H1 (cell line): ENCODE results near the gene C1orf115. TPM values are rescaled to one million over a fixed set of nuclear protein-coding genes. Genes with fewer than 3 reads are reported as not detected.

Experiments
- CTCF ChIA-PET: fragments of 300-600 bp; sonication (Branson Sonifier 250); formaldehyde crosslinking; loops from one replicate; lab custom pipeline; 2021; ENCODE audit not compliant: partially characterized antibody; lab: Charles Lee
- POLR2A ChIA-PET: fragments of 300-600 bp; sonication (Branson Sonifier 250); formaldehyde crosslinking; loops from one replicate; lab custom pipeline; 2021; ENCODE audit warnings: inconsistent platforms; ENCODE audit not compliant: partially characterized antibody; lab: Charles Lee
- DNase-seq, 2 experiments: peaks; one replicate each; pipeline versions ENCODE4 v3.0.0 to v3.0.0-alpha.2; 2010 to 2022; ENCODE audit warnings: low spot score in 2 of 2, low read depth in 1 of 2, mixed read lengths in 1 of 2
- FAIRE-seq: peaks from 2 replicates; lab custom pipeline; 2011; peaks lifted over from hg19 to GRCh38; lab: Jason Lieb, UNC
- H2AFZ ChIP-seq: 2 replicates; pipeline ENCODE4 v1.8.1; 2012; ENCODE audit warnings: low read length, inconsistent platforms
- H2AK5ac ChIP-seq: 2 replicates; pipeline ENCODE4 v1.6.1; 2013; ENCODE audit warnings: low read depth, low read length
- H2BK120ac ChIP-seq: replicated peaks from 2 replicates; pipeline ENCODE3; 2013; ENCODE audit warnings: low read depth, low read length, inconsistent platforms
- H2BK12ac ChIP-seq: 2 replicates; pipeline ENCODE4 v1.6.1; 2013; ENCODE audit warnings: low read depth, low read length
- H2BK15ac ChIP-seq: 2 replicates; pipeline ENCODE4 v1.6.1; 2013; ENCODE audit warnings: low read length
- H2BK20ac ChIP-seq: 2 replicates; pipeline ENCODE4 v1.6.1; 2013; ENCODE audit warnings: low read length
- H2BK5ac ChIP-seq: 2 replicates; pipeline ENCODE4 v1.6.1; 2013; ENCODE audit warnings: low read depth, low read length
- H3K14ac ChIP-seq: 2 replicates; pipeline ENCODE4 v1.6.1; 2013; ENCODE audit warnings: inconsistent platforms; ENCODE audit not compliant: insufficient read length
- H3K18ac ChIP-seq: 2 replicates; pipeline ENCODE4 v1.6.1; 2013; ENCODE audit warnings: low read length; ENCODE audit errors: extremely low read depth
- H3K23ac ChIP-seq: 2 replicates; pipeline ENCODE4 v1.6.1; 2013; ENCODE audit warnings: inconsistent platforms; ENCODE audit not compliant: insufficient read length
- H3K23me2 ChIP-seq: 2 replicates; pipeline ENCODE4 v1.6.1; 2013; ENCODE audit warnings: low read depth, low read length
- H3K27ac ChIP-seq: 2 replicates; pipeline ENCODE4 v1.6.1; 2011; ENCODE audit warnings: low read depth, low read length, inconsistent platforms
- H3K27me3 ChIP-seq, 4 experiments: replicated peaks in 1 of 4; 1 replicate in 1 of 4; 2 replicates in 3 of 4; pipeline versions ENCODE4 v1.6.1 to v1.8.1; 2011 to 2013; ENCODE audit warnings: low read length in 3 of 4, mild to moderate bottlenecking in 3 of 4, inconsistent platforms in 2 of 4, mixed read lengths in 2 of 4, moderate library complexity in 1 of 4; ENCODE audit not compliant: control insufficient read depth in 3 of 4, insufficient read depth in 3 of 4; ENCODE audit errors: extremely low read depth in 1 of 4
- H3K36me3 ChIP-seq, 4 experiments: 2 replicates each; pipeline versions ENCODE4 v1.6.1 to v1.8.1; 2011 to 2013; ENCODE audit warnings: mild to moderate bottlenecking in 4 of 4, low read length in 3 of 4, moderate library complexity in 2 of 4, control low read depth in 1 of 4, inconsistent platforms in 1 of 4; ENCODE audit not compliant: insufficient read depth in 4 of 4, control insufficient read depth in 2 of 4
- H3K4ac ChIP-seq: replicated peaks from 2 replicates; pipeline ENCODE3; 2013; ENCODE audit warnings: low read length, low read depth, mixed read lengths, inconsistent platforms; ENCODE audit not compliant: insufficient read length
- H3K4me1 ChIP-seq, 4 experiments: replicated peaks in 1 of 4; 1 replicate in 1 of 4; 2 replicates in 3 of 4; pipeline versions ENCODE4 v1.6.1 to v1.8.1; 2011 to 2013; ENCODE audit warnings: low read length in 3 of 4, inconsistent platforms in 2 of 4, mixed read lengths in 1 of 4; ENCODE audit not compliant: insufficient read depth in 4 of 4, control insufficient read depth in 3 of 4
- H3K4me2 ChIP-seq, 2 experiments: 2 replicates each; pipeline versions ENCODE4 v1.6.1 to v1.8.1; 2011 to 2013; ENCODE audit warnings: low read depth in 2 of 2, low read length in 2 of 2, control low read depth in 1 of 2, inconsistent platforms in 1 of 2, mild to moderate bottlenecking in 1 of 2; ENCODE audit not compliant: insufficient read depth in 1 of 2
- H3K4me3 ChIP-seq, 4 experiments: fragments of 200-600, 300-600 bp in 1 of 4; sonication (generic), shearing (Covaris generic), sonication (Bioruptor Twin) in 1 of 4; 2 replicates each; pipeline versions ENCODE4 v1.5.1 to v1.8.1; 2011 to 2016; ENCODE audit warnings: low read length in 4 of 4, low read depth in 3 of 4, control low read depth in 2 of 4, inconsistent platforms in 2 of 4, mild to moderate bottlenecking in 2 of 4, mixed read lengths in 1 of 4, moderate library complexity in 1 of 4; ENCODE audit not compliant: insufficient read depth in 2 of 4; ENCODE audit errors: extremely low read depth in 1 of 4
- H3K56ac ChIP-seq: replicated peaks from 2 replicates; pipeline ENCODE3; 2013; ENCODE audit warnings: low read depth, mild to moderate bottlenecking, mixed read lengths, low read length, inconsistent platforms; ENCODE audit not compliant: insufficient read length
- H3K79me1 ChIP-seq: 2 replicates; pipeline ENCODE4 v1.6.1; 2013; ENCODE audit warnings: low read depth, low read length, control low read depth
- H3K79me2 ChIP-seq, 2 experiments: 2 replicates each; pipeline versions ENCODE4 v1.6.1 to v1.8.1; 2012 to 2013; ENCODE audit warnings: low read length in 2 of 2, mild to moderate bottlenecking in 2 of 2, inconsistent platforms in 1 of 2; ENCODE audit not compliant: insufficient read depth in 2 of 2, control insufficient read depth in 1 of 2
- H3K9ac ChIP-seq, 4 experiments: replicated peaks in 1 of 4; 1 replicate in 1 of 4; 2 replicates in 3 of 4; pipeline versions ENCODE4 v1.6.1 to v1.8.1; 2011 to 2013; ENCODE audit warnings: low read depth in 3 of 4, low read length in 3 of 4, control low read depth in 2 of 4, mild to moderate bottlenecking in 2 of 4, moderate library complexity in 2 of 4, inconsistent platforms in 1 of 4; ENCODE audit errors: extremely low read depth in 1 of 4
- H3K9me3 ChIP-seq, 2 experiments: 2 replicates each; pipeline versions ENCODE4 v1.6.1 to v1.8.1; 2012 to 2013; ENCODE audit warnings: mild to moderate bottlenecking in 2 of 2, moderate library complexity in 2 of 2, control low read depth in 1 of 2, inconsistent platforms in 1 of 2, low read depth in 1 of 2, low read length in 1 of 2, mixed read lengths in 1 of 2; ENCODE audit not compliant: insufficient read depth in 2 of 2
- H4K20me1 ChIP-seq, 2 experiments: replicated peaks in 1 of 2; 2 replicates each; pipeline versions ENCODE3 to v1.8.1; 2011 to 2013; ENCODE audit warnings: inconsistent platforms in 2 of 2, low read length in 2 of 2, mild to moderate bottlenecking in 1 of 2; ENCODE audit not compliant: insufficient read depth in 2 of 2, control insufficient read depth in 1 of 2
- H4K5ac ChIP-seq: 2 replicates; pipeline ENCODE4 v1.6.1; 2013; ENCODE audit warnings: low read length, low read depth, mixed read lengths, inconsistent platforms; ENCODE audit not compliant: insufficient read length
- H4K8ac ChIP-seq: 2 replicates; pipeline ENCODE4 v1.8.0; 2013; ENCODE audit warnings: mild to moderate bottlenecking, moderate library complexity, low read length, inconsistent platforms; ENCODE audit not compliant: insufficient read depth; ENCODE audit errors: extremely low read depth
- H4K91ac ChIP-seq: replicated peaks from 2 replicates; pipeline ENCODE3; 2013; ENCODE audit warnings: low read length, mixed read lengths, inconsistent platforms; ENCODE audit not compliant: insufficient read length
- BCL11A ChIP-seq, 2 experiments: IDR thresholded peaks; one replicate each; pipeline ENCODE4 v1.6.1; 2011; ENCODE audit warnings: low read depth in 2 of 2, low read length in 2 of 2, mild to moderate bottlenecking in 2 of 2
- BRCA1 ChIP-seq: IDR thresholded peaks from 2 replicates; pipeline ENCODE4 v1.6.1; 2012; ENCODE audit warnings: low read depth, low read length, improper control_type of control experiment
- CHD2 ChIP-seq: IDR thresholded peaks from 2 replicates; pipeline ENCODE4 v1.6.1; 2012; ENCODE audit warnings: low read length, improper control_type of control experiment
- FOSL1 ChIP-seq: IDR thresholded peaks from 2 replicates; pipeline ENCODE4 v1.6.1; 2011; ENCODE audit warnings: mild to moderate bottlenecking, low read depth, low read length, moderate library complexity; ENCODE audit not compliant: insufficient read depth
- GABPA ChIP-seq: IDR thresholded peaks from 2 replicates; pipeline ENCODE4 v1.6.1; 2011; ENCODE audit warnings: mild to moderate bottlenecking, low read length, moderate library complexity, borderline replicate concordance; ENCODE audit not compliant: insufficient read depth
- JUND ChIP-seq: IDR thresholded peaks from 2 replicates; pipeline ENCODE4 v1.6.1; 2011; ENCODE audit warnings: mild to moderate bottlenecking, improper control_type of control experiment, low read length
- KDM5A ChIP-seq: fragments of 200-600 bp; IDR thresholded peaks from 2 replicates; pipeline ENCODE4 v1.7.1; 2012; ENCODE audit warnings: mild to moderate bottlenecking, low read length, inconsistent platforms, mixed read lengths
- NRF1 ChIP-seq: IDR thresholded peaks from 2 replicates; pipeline ENCODE4 v1.6.1; 2011; ENCODE audit warnings: mild to moderate bottlenecking, low read depth, low read length, improper control_type of control experiment
- RAD21 ChIP-seq, 2 experiments: IDR thresholded peaks in 1 of 2; conservative IDR thresholded peaks in 1 of 2; 2 replicates each; pipeline ENCODE4 v1.6.1; 2011; ENCODE audit warnings: low read depth in 2 of 2, low read length in 2 of 2, improper control_type of control experiment in 1 of 2, inconsistent platforms in 1 of 2, mild to moderate bottlenecking in 1 of 2, moderate library complexity in 1 of 2
- RBBP5 ChIP-seq: IDR thresholded peaks from 2 replicates; pipeline ENCODE4 v1.7.1; 2012; ENCODE audit warnings: low read depth, mild to moderate bottlenecking, inconsistent platforms, low read length, moderate library complexity, borderline replicate concordance
- SP4 ChIP-seq: IDR thresholded peaks from 2 replicates; pipeline ENCODE4 v1.6.1; 2012; ENCODE audit warnings: low read length, inconsistent platforms
- TAF7 ChIP-seq: optimal IDR thresholded peaks from 2 replicates; pipeline ENCODE3; 2011; ENCODE audit warnings: low read depth, mild to moderate bottlenecking, inconsistent platforms, low read length, moderate library complexity, borderline replicate concordance
- TCF12 ChIP-seq: IDR thresholded peaks from 2 replicates; pipeline ENCODE4 v1.6.1; 2011; ENCODE audit warnings: low read depth, mild to moderate bottlenecking, low read length
- YY1 ChIP-seq: IDR thresholded peaks from 2 replicates; pipeline ENCODE4 v1.6.1; 2011; ENCODE audit warnings: low read depth, mild to moderate bottlenecking, low read length
- ZNF274 ChIP-seq: IDR thresholded peaks from 2 replicates; pipeline ENCODE4 v1.7.0; 2012; ENCODE audit warnings: low read length, borderline replicate concordance; ENCODE audit errors: extremely low read depth
- WGBS, 2 experiments: shearing (Covaris generic) in 1 of 2; methylation state at CpG; one replicate each; pipeline versions ENCODE4 v1.1.6 to v1.1.7; 2013 to 2015; ENCODE audit warnings: low lambda C conversion rate in 2 of 2, mixed read lengths in 2 of 2, inconsistent platforms in 1 of 2, low coverage in 1 of 2, missing lambda C conversion rate in 1 of 2; ENCODE audit not compliant: insufficient replicate concordance in 2 of 2, insufficient coverage in 1 of 2, insufficient read length in 1 of 2; ENCODE audit errors: extremely low coverage in 1 of 2, missing lambda C conversion rate in 1 of 2; 5-methylcytosine and 5-hydroxymethylcytosine counted together
- polyA plus RNA-seq, 7 experiments: library from polyadenylated mRNA; depleted of rRNA in 3 of 7; stranded (reverse) in 5 of 7; unstranded in 2 of 7; fragments of >200 nt in 5 of 7; fragments of 200-250 nt in 2 of 7; gene quantifications; 1 replicate in 5 of 7; 2 replicates in 1 of 7; 4 replicates in 1 of 7; pipeline versions ENCODE4 v1.2.1 to v1.2.3, GENCODE V29; 2011 to 2013; ENCODE audit warnings: missing spikeins in 2 of 7, mixed read lengths in 2 of 7
- total RNA-seq: library from RNA; stranded (reverse); fragmentation: NEBNext Ultra II Directional; extraction: Animal tissue kit (Norgen Biotek cat#: 25700); gene quantifications from 2 replicates; pipeline ENCODE4 v1.2.1, GENCODE V29; 2021

C1orf115 gene
- total and polyA plus RNA-seq, 2 of the 8 experiments (the other 6 are each of a cell fraction or from before 2014, with no cell fraction given) = 3.5 to 5.6 TPM

DNA sequence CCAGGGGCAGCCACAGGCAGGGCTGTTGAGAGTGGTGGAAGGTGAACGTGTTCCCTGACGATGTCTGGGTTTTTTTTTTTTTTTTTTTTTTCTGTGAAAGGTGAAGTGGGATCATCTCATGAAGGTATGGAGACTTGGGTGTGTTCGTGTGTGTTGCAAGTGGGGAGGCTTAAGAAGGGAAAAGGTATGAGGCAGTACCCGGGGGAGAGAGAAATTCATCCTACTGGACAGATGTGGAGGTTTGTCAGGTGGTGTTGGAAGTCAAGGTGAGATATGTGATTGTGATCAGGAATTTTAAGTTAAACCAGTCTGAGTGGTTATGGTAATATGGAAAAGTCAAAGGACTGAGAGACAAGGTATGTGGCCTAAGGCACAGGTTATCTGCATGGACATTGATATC lies 5.3 kb downstream of the C1orf115 start:
- H3K36me3 ChIP-seq = no peaks in the 10 kb centered on the region
- FAIRE-seq = no peak
- no peak overlapping the region for H3K9ac ChIP-seq
- H3K79me1 ChIP-seq = no peaks in the 10 kb centered on the region
- H4K20me1 ChIP-seq = peaks cover 0 to 2% of the 10 kb centered on the region in 2 experiments
- H3K79me2 ChIP-seq = no peaks in the 10 kb centered on the region
- no peak overlapping the region for H2BK12ac ChIP-seq
- WGBS, 2 experiments = 81% methylated on average over 4 of the region's 4 CpGs; no CpG with 5 or more reads in 1 of the 2 experiments
- no peak overlapping the region for H4K5ac ChIP-seq
- H3K56ac ChIP-seq = no peak overlapping the region
- H4K91ac ChIP-seq = no peak overlapping the region
- no peak for DNase-seq
- no peaks in the 10 kb centered on the region; the same call in 1 of the 2 replicates for H3K23me2 ChIP-seq
- no peak overlapping the region for H3K23ac ChIP-seq
- H2AK5ac ChIP-seq = no peak overlapping the region
- no peaks in the 10 kb centered on the region for H3K9me3 ChIP-seq
- no peak overlapping the region for H3K4me2 ChIP-seq
- no peak overlapping the region for H2BK120ac ChIP-seq
- H3K4me3 ChIP-seq = no peak overlapping the region
- H3K27me3 ChIP-seq = peaks cover 0 to 15% (median 12%) of the 10 kb centered on the region in 4 experiments; a peak in 6 of 7 replicates
- H3K4me1 ChIP-seq = peaks cover 0 to 3% (median 1%) of the 10 kb centered on the region in 4 experiments; a peak in 3 of 7 replicates
- no peak overlapping the region for H3K27ac ChIP-seq
- no peak overlapping the region for H3K18ac ChIP-seq
- H4K8ac ChIP-seq = no peak overlapping the region
- H2BK20ac ChIP-seq = no peak overlapping the region
- CTCF ChIA-PET = interaction anchor here (0.7 to 7.2 kb wide), 7 partner anchors 7 to 108 kb away, joined by 3 to 36 read pairs (median 7); no protein-coding TSS in a partner anchor
- H2BK15ac ChIP-seq = no peak overlapping the region
- no peak overlapping the region for H3K4ac ChIP-seq
- no peak overlapping the region for H2AFZ ChIP-seq
- POLR2A ChIA-PET = interaction anchor here (1.1 to 1.7 kb wide), 2 partner anchors 53 to 92 kb away, joined by 3 to 5 read pairs; partner anchors contain the start of genes MTARC1 and MTARC2
- H2BK5ac ChIP-seq = no peak overlapping the region
- H3K14ac ChIP-seq = no peak overlapping the region
- TF ChIP-seq TCF12 (no peak), NRF1 (no peak), JUND (no peak), BCL11A (IDR thresholded peaks at IDR 0.05; ENCODE audit: low read depth in 2 of 2, low read length in 2 of 2) (no peak), BRCA1 (no peak), SP4 (no peak), CHD2 (no peak), ZNF274 (no peak), YY1 (no peak), RAD21 (IDR thresholded peaks at IDR 0.05 in 1 of 2, conservative IDR thresholded peaks at IDR 0.05 in 1 of 2; ENCODE audit: low read depth in 2 of 2, low read length in 2 of 2) (no peak), KDM5A (no peak), TAF7 (no peak), RBBP5 (no peak), FOSL1 (no peak), GABPA (no peak)
